GM21825 (cell line): ENCODE data around the gene AFAP1L1.

ENCODE experiments used
- ATAC-seq: cut with Tn5 transposase; IDR thresholded peaks from one replicate; pipeline ENCODE4 v1.9.1; 2021; ENCODE audit warnings: mild to moderate bottlenecking, moderate library complexity; ENCODE audit not compliant: unreplicated experiment

The AFAP1L1 gene

GRCh38 chr5:149283626-149284480 lies 12.2 kb downstream of the AFAP1L1 start:
- no peak for ATAC-seq

GRCh38 chr5:149284501-149284900 lies 12.8 kb downstream of the AFAP1L1 start:
- ATAC-seq: no peak

GRCh38 chr5:149285153-149285552 lies 13.5 kb downstream of the AFAP1L1 start:
- no peak for ATAC-seq

GRCh38 chr5:149288436-149288835 lies 16.8 kb downstream of the AFAP1L1 start:
- ATAC-seq: no peak

GRCh38 chr5:149289301-149289700 lies 17.6 kb downstream of the AFAP1L1 start:
- no peak for ATAC-seq

GRCh38 chr5:149294872-149295829 lies 23.5 kb downstream of the AFAP1L1 start:
- ATAC-seq: no peak

GRCh38 chr5:149297340-149298025 lies 25.8 kb downstream of the AFAP1L1 start:
- ATAC-seq: no peak

- ATAC-seq: no peak
Measured at GRCh38 chr5:149298163-149298562, 26.5 kb downstream of the AFAP1L1 start.

GRCh38 chr5:149298842-149299404 lies 27.3 kb downstream of the AFAP1L1 start:
- ATAC-seq: peak; percentile 46

GRCh38 chr5:149299451-149300054 lies 27.9 kb downstream of the AFAP1L1 start:
- ATAC-seq: no peak

GRCh38 chr5:149300441-149300840 lies 28.8 kb downstream of the AFAP1L1 start:
- ATAC-seq: no peak

- no peak for ATAC-seq
Measured at GRCh38 chr5:149301049-149301743, 29.5 kb downstream of the AFAP1L1 start.

- ATAC-seq: no peak
Measured at GRCh38 chr5:149301744-149302380, 30.2 kb downstream of the AFAP1L1 start.

GRCh38 chr5:149302641-149303040 lies 31.0 kb downstream of the AFAP1L1 start:
- no peak for ATAC-seq

- ATAC-seq: no peak
Measured at GRCh38 chr5:149303210-149303609, 31.6 kb downstream of the AFAP1L1 start.

GRCh38 chr5:149304195-149305078 lies 32.8 kb downstream of the AFAP1L1 start:
- no peak for ATAC-seq

- ATAC-seq: no peak
Measured at GRCh38 chr5:149309354-149309753, 37.7 kb downstream of the AFAP1L1 start.

- ATAC-seq: no peak
Measured at GRCh38 chr5:149310488-149310887, 38.8 kb downstream of the AFAP1L1 start.
